ENCODE measurements around the gene RNF166.

The RNF166 gene

DNA sequence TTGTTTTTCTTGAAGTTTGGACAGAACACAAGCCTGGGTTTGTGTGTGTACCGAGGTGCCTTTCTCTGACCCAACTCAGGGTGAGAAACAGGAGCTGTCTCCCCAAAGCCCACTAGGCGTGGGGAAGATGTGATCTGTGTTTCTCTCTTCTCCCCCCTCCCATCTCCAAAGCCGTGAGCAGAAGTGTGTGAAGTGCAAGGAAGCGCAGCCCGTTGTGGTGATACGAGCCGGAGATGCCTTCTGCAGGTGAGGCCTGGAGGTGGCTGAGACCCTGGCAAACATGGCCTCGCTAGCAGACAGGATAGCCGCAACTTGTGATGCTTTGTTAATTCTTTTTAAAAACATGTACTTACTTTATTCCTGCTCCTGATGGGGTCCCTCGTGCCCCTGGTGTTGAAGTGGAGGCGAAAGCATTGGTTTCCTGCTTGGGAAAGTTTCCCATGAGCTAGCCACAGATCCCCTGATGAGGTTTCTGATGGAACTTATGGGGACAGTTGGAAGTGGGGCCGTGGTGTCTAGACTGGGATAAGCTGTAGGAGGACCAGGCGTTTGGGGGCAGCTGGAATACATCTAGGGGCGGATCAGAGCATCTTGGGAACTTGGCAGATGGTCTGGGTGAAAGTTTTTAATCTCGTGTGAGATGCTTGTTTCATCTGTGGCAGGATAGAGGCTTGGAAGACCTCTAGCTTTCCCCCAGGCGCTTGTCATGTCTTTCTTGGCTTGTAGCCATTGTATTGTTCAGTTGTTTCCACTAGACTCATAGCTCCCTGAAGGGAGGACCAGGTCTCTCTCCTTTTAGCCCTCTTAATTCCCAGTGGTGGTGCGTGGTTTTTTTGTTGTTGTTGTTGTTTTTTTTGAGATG is 988 bp upstream of the RNF166 start:
- WGBS, 2 experiments, result 58 to 60% methylated on average over 17 of the region's 17 CpGs
- no peak overlapping the region for H3K27ac ChIP-seq (ENCODE audit: insufficient read depth, low read depth, low read length, poor library complexity, severe bottlenecking)
- peaks cover 7% of the 10 kb centered on the region for H3K4me1 ChIP-seq (ENCODE audit: control insufficient read depth, insufficient read depth, low read length)
- no peaks in the 10 kb centered on the region for H3K27me3 ChIP-seq (ENCODE audit: control insufficient read depth, insufficient read depth, low read length, poor library complexity, severe bottlenecking)
- peak overlapping the region; percentile 98 for H3K4me3 ChIP-seq (ENCODE audit: insufficient read depth, low read depth, low read length)
- H3K36me3 ChIP-seq (ENCODE audit: control insufficient read depth, insufficient read depth, low read length), result no peaks in the 10 kb centered on the region
- H3K9me3 ChIP-seq (ENCODE audit: control insufficient read depth, low read length), result no peaks in the 10 kb centered on the region

DNA sequence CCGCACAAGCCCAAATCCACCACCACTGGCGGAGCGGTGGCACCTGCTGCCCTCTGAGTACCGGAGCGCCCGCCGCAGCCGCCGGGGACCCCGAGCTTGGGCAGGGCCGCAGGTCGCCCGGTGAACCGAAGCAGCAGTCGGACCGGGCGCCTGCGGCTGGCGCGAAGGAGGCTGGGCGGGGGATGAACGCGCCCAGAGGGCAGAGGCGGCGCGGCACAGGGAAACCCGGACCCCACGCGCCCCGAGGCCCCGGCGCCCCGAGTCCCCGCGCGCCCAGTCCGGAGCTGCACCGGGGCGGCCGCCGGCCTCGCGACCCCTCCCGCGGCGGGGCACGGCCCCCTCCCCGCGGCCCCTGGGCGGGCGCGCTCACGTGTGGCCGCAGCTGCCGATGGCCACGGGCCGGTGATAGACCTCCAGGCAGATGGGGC is 393 bp downstream of the RNF166 start:
- H3K36me3 ChIP-seq (ENCODE audit: control insufficient read depth, insufficient read depth, low read length), result no peaks in the 10 kb centered on the region
- no peak overlapping the region for H3K27ac ChIP-seq (ENCODE audit: insufficient read depth, low read depth, low read length, poor library complexity, severe bottlenecking)

DNA sequence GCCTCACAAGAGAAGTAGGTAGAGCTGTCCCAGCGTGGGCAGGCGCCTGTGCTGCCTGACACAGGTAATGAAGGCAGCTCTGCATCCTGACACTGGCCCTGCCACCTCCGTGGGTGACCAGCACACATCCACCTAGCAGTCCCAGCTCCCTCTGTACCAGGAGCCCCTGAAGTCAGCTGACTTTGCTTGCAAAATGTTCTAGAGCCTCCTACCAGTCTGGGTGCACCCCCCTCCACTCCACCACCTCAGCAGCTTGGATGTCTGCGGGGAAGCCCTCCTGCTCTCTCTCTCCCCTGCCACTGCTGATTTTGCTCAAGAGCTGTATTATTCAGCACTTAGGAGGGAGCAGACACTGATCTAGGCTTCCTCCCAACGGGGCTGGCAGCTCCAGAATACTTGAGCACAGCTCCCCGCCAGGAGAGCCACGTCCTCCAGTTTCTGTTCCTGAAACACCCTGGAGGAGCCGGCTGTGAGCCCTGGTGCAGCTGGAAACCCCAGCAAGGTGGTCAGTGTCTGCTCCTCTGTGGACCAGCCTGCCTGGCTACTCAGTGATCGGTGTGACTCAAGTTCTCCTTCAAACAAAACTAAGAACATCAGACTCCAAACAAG is 1.0 kb downstream of the RNF166 start:
- H3K4me3 ChIP-seq (ENCODE audit: insufficient read depth, low read depth, low read length), result peak overlapping the region; percentile 98
- H3K36me3 ChIP-seq (ENCODE audit: control insufficient read depth, insufficient read depth, low read length), result no peaks in the 10 kb centered on the region
- H3K4me1 ChIP-seq (ENCODE audit: control insufficient read depth, insufficient read depth, low read length), result peaks cover 7% of the 10 kb centered on the region
- H3K9me3 ChIP-seq (ENCODE audit: control insufficient read depth, low read length), result no peaks in the 10 kb centered on the region
- 57 to 62% methylated on average over 9 of the region's 9 CpGs for WGBS, 2 experiments
- H3K27ac ChIP-seq (ENCODE audit: insufficient read depth, low read depth, low read length, poor library complexity, severe bottlenecking), result no peak overlapping the region
- no peaks in the 10 kb centered on the region for H3K27me3 ChIP-seq (ENCODE audit: control insufficient read depth, insufficient read depth, low read length, poor library complexity, severe bottlenecking)

More for the DNA sequence above, 393 bp downstream of the RNF166 start:
- WGBS, 2 experiments, result 1% methylated on average over 57 of the region's 57 CpGs
- Histone ChIP-seq H3K27me3 (ENCODE audit: control insufficient read depth, insufficient read depth, low read length, poor library complexity, severe bottlenecking) (no peaks in the 10 kb centered on the region), H3K4me1 (ENCODE audit: control insufficient read depth, insufficient read depth, low read length) (peaks cover 7% of the 10 kb centered on the region), H3K4me3 (ENCODE audit: insufficient read depth, low read depth, low read length) (peak overlapping the region; percentile 98), H3K9me3 (ENCODE audit: control insufficient read depth, low read length) (no peaks in the 10 kb centered on the region)

DNA sequence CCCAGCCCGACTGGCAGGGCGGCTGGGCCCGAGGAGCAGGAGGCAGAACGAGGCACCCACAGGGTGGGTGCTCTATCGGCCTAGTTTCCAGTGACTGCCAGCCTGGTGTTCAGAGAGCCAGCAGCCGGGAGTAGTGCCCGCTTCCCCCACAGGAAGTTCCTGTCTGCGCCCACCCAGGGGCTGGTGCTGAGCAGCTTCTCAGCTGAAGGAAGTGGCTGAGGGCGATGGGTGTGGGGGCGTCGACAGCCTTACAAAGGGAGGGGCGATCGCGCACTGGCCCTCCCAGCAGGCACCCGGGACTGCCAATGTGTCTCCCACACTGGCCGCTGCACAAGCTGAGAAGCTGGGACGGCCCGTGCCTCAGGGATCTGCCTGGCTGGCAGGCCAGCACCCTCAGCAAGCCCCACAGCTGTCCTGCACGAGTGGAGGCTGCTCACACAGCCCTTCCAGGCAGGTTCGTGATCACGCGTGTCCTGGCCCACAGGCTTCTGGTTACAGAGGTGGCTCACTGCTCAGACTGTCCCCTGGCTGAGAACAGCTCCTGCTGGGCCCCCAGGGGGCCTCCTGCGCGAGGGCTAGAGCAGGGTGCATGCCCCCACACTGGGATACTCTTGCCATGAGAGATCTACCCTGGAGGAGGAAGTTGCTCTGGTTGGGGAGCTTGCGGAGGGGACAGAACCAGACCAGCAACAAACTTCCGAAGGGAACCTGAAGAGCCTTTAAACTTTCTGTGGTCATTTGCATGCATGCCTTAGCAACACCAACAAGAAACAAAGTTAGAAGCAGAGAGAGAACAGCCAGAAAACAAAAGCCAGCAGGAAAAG is 2.5 kb downstream of the RNF166 start:
- Histone ChIP-seq H3K4me3 (ENCODE audit: insufficient read depth, low read depth, low read length) (no peak overlapping the region), H3K4me1 (ENCODE audit: control insufficient read depth, insufficient read depth, low read length) (peaks cover 7% of the 10 kb centered on the region), H3K27me3 (ENCODE audit: control insufficient read depth, insufficient read depth, low read length, poor library complexity, severe bottlenecking) (no peaks in the 10 kb centered on the region), H3K36me3 (ENCODE audit: control insufficient read depth, insufficient read depth, low read length) (no peaks in the 10 kb centered on the region), H3K27ac (ENCODE audit: insufficient read depth, low read depth, low read length, poor library complexity, severe bottlenecking) (no peak overlapping the region), H3K9me3 (ENCODE audit: control insufficient read depth, low read length) (no peaks in the 10 kb centered on the region)
- WGBS, 2 experiments, result 90 to 91% methylated on average over 26 of the region's 26 CpGs

DNA sequence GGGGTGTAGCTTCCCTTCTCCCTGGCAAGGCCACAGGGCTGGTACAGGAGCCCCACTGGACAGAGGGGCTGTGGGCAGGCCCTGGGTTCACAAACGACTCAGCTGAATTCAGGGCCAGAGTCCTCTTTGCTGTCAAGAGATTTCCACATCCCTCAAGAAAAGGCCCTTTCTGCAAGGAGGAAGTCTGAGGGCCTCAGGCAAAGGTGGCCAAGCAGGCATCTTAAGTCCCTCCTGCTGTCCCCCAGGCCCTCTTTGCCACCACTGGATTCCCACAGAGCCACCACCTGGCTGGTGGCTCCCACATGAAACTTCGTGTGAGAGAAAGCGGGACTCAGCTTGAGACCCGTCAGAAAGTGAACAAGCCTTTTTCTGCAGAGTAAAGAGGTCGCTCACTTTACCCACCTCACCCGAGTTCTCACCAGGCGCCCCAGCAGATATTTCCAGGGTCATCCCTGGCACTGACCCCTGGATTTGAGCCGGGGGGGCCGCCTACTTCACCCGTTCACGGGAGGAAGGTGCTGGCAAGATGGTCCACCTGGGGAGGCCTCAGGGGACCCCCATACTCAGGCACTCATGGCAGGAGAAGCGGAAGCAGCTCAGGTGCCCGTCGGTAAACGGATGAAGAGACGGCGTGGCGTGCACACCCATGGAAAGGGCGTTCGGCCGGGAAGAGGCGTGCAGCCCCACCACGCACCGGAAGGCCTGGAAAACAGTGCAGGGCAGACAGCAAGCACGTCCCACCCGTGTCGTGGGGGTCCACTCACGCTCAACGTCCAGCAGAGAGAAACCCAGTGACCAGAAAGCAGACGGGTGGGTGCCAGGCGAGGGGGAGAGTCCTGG is 3.6 kb downstream of the RNF166 start:
- H3K27me3 ChIP-seq (ENCODE audit: control insufficient read depth, insufficient read depth, low read length, poor library complexity, severe bottlenecking), result no peaks in the 10 kb centered on the region
- H3K9me3 ChIP-seq (ENCODE audit: control insufficient read depth, low read length), result no peaks in the 10 kb centered on the region
- H3K27ac ChIP-seq (ENCODE audit: insufficient read depth, low read depth, low read length, poor library complexity, severe bottlenecking), result no peak overlapping the region
- H3K36me3 ChIP-seq (ENCODE audit: control insufficient read depth, insufficient read depth, low read length), result peaks cover 5% of the 10 kb centered on the region
- WGBS, 2 experiments, result 94 to 96% methylated on average over 31 of the region's 31 CpGs
- peaks cover 7% of the 10 kb centered on the region for H3K4me1 ChIP-seq (ENCODE audit: control insufficient read depth, insufficient read depth, low read length)
- no peak overlapping the region for H3K4me3 ChIP-seq (ENCODE audit: insufficient read depth, low read depth, low read length)

DNA sequence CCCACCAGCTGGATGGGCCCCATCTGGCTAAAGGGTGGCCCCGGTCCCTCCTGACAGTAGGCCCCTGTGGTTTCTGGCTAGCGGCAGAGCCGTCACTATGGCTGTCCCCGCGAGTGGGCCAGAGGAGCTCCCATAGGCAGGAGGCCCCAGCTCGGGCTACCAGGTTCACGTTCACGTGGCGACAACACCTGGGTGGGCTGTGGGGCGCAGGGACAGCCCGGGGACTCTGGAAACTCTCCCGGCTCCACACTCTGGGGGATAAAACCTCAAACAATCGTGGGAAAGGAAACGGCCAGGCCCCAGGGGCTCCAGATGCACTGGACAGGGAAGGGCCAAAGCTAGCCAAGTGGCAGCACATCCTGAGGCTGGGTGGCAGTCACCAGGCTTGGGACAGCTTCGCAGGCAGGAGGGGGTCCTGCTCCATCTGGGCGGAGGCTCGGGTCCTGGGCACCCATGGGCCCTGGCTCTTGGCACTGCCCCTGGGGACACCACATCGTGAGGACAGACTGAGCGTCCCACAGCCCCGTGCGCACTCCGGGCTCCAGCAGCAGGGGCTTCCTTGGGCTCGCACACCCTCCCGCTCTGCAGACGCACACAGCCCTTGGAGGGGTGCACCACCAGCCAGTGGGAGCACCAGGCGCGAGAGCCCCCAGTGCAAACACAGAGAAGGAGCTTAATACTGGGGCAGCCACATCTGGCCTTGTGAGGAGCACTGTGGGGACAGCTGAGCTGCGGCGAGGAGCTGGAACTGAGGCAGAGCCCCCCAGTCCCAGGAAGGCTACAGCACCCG is 4.4 kb downstream of the RNF166 start:
- Histone ChIP-seq H3K27me3 (ENCODE audit: control insufficient read depth, insufficient read depth, low read length, poor library complexity, severe bottlenecking) (no peaks in the 10 kb centered on the region), H3K36me3 (ENCODE audit: control insufficient read depth, insufficient read depth, low read length) (peaks cover 5% of the 10 kb centered on the region), H3K4me3 (ENCODE audit: insufficient read depth, low read depth, low read length) (no peak overlapping the region), H3K9me3 (ENCODE audit: control insufficient read depth, low read length) (no peaks in the 10 kb centered on the region), H3K4me1 (ENCODE audit: control insufficient read depth, insufficient read depth, low read length) (no peaks in the 10 kb centered on the region), H3K27ac (ENCODE audit: insufficient read depth, low read depth, low read length, poor library complexity, severe bottlenecking) (no peak overlapping the region)
- WGBS, 2 experiments, result 93% methylated on average over 30 of the region's 30 CpGs

DNA sequence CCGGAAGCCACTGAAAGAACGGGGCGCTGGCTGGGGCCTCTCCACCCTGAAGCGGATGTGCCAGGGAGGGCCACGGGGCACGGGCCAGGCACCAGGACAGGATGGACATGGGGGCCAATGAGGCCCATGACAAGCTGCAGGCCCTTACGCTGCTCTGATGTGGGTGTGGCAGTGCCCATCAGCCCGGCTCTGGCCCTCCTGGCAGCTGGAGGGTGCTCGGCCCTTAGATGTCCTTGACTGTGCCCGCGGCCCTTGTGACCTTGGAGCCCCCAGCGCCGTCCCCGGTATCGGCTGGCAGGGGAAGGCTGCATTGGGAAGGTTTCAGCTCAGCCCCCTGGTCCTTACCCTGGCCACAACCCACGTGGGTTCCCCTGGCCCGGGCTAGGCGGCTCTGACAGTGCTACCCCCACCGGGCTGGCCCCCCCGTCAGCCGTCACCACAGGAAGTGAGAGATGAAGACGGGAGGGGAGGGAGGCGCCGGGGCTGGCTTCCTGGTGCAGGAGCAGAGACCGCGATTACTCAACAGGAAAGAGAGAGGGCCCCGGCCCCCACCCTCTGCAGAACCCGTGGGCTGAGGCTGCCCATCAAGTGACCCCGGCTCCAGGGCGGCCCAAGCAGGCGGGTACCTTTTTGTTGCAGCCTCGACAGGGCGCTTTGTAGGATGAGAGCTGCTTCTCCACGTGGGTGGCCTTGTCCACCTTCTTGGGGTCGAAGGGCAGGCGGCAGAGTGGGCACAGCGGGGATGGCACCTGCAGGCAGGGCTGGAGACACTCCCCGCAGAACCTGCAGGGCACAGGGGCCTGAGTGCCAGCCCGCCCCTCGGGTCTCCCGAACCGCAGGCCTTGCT is 5.3 kb downstream of the RNF166 start:
- WGBS, 2 experiments, result 91% methylated on average over 42 of the region's 42 CpGs
- no peak overlapping the region for H3K27ac ChIP-seq (ENCODE audit: insufficient read depth, low read depth, low read length, poor library complexity, severe bottlenecking)
- H3K27me3 ChIP-seq (ENCODE audit: control insufficient read depth, insufficient read depth, low read length, poor library complexity, severe bottlenecking), result no peaks in the 10 kb centered on the region
- H3K4me1 ChIP-seq (ENCODE audit: control insufficient read depth, insufficient read depth, low read length), result no peaks in the 10 kb centered on the region
- H3K9me3 ChIP-seq (ENCODE audit: control insufficient read depth, low read length), result no peaks in the 10 kb centered on the region
- no peak overlapping the region for H3K4me3 ChIP-seq (ENCODE audit: insufficient read depth, low read depth, low read length)
- peaks cover 8% of the 10 kb centered on the region for H3K36me3 ChIP-seq (ENCODE audit: control insufficient read depth, insufficient read depth, low read length)

DNA sequence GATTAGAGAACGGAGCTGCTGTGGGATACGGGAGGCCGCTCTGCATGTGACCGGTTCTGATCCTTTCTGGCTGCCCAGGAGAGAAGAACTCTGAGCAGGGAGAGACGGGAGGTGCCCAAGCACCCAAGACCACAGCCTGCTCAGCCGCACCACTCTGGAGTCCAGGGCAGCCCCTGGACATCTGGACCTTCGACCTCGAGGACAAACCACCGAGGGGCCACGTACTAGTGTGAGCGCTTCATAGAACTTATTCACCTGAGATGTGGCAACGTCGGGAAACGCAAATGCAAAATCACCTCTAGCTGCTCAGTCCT is 5.9 kb downstream of the RNF166 start:
- Histone ChIP-seq H3K36me3 (ENCODE audit: control insufficient read depth, insufficient read depth, low read length) (peaks cover 8% of the 10 kb centered on the region), H3K4me1 (ENCODE audit: control insufficient read depth, insufficient read depth, low read length) (no peaks in the 10 kb centered on the region)
- 96% methylated on average over 14 of the region's 14 CpGs for WGBS, 2 experiments

More for the DNA sequence above, 5.9 kb downstream of the RNF166 start:
- no peak overlapping the region for H3K27ac ChIP-seq (ENCODE audit: insufficient read depth, low read depth, low read length, poor library complexity, severe bottlenecking)
- H3K4me3 ChIP-seq (ENCODE audit: insufficient read depth, low read depth, low read length), result no peak overlapping the region
- H3K27me3 ChIP-seq (ENCODE audit: control insufficient read depth, insufficient read depth, low read length, poor library complexity, severe bottlenecking), result no peaks in the 10 kb centered on the region
- no peaks in the 10 kb centered on the region for H3K9me3 ChIP-seq (ENCODE audit: control insufficient read depth, low read length)
